Ishikawa (cell line): ENCODE data around the gene ABCC3.

Source experiments
- CREB1 ChIP-seq: IDR thresholded peaks from 2 replicates; pipeline ENCODE4 v1.6.1; 2012; ENCODE audit warnings: low read depth
- EP300 ChIP-seq: IDR thresholded peaks from 2 replicates; pipeline ENCODE4 v1.6.1; 2012; ENCODE audit warnings: borderline replicate concordance
- FOXM1 ChIP-seq: IDR thresholded peaks from 2 replicates; pipeline ENCODE4 v1.6.1; 2012; ENCODE audit warnings: low read depth, borderline replicate concordance
- YY1 ChIP-seq: IDR thresholded peaks from 2 replicates; pipeline ENCODE4 v1.6.1; 2012; ENCODE audit warnings: low read depth

DNA sequence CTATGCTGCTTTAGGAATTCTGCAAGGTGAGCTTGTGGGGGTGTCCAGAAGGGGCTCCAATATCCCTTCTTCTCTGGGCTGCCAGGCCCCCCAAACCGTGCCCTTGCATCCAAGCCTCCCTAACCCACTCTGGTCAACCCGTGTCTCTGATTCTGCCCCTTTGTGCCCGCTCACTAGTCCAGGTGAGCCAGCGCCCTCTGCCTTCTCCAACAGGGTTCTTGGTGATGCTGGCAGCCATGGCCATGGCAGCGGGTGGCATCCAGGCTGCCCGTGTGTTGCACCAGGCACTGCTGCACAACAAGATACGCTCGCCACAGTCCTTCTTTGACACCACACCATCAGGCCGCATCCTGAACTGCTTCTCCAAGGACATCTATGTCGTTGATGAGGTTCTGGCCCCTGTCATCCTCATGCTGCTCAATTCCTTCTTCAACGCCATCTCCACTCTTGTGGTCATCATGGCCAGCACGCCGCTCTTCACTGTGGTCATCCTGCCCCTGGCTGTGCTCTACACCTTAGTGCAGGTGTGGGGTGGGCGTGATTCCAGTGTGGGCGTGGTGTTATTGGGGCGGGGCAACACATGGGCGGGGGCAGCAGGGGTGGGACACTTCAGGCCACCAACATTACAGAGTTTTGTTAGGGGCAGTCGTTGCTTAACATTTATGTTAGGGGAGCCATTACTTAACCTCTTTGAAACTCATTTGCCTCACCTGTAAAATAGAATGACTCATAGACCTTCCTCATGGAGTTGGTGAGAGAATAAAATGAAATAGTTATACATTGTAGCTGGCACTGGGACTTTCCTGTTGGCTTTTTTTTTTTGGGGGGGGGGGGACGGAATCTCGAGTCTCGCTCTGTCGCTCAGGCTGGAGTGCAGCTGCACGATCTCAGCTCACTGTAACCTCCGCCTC is 41.6 kb downstream of the ABCC3 start:
- no peak for TF ChIP-seq YY1
- no peak for TF ChIP-seq CREB1
- TF ChIP-seq FOXM1, result no peak
- no peak for TF ChIP-seq EP300
